ENCODE data around the gene GSK3B. TPM values are rescaled to one million over a fixed set of nuclear protein-coding genes. Genes with fewer than 3 reads are reported as not detected.

GSK3B gene
- total RNA-seq, 1 donor from 2014 or later, result 138 TPM

GRCh38 chr3:120139140-120139539 lies 44.9 kb upstream of the GSK3B start:
- no peaks in the 10 kb centered on the region for H3K4me1 Mint-ChIP-seq (ENCODE audit: low read depth, unreplicated experiment)
- H3K27me3 Mint-ChIP-seq (ENCODE audit: unreplicated experiment), result no peaks in the 10 kb centered on the region
- H3K4me3 Mint-ChIP-seq (ENCODE audit: unreplicated experiment), result no peak overlapping the region
- no peaks in the 10 kb centered on the region for H3K36me3 Mint-ChIP-seq (ENCODE audit: unreplicated experiment)
- no peak for TF ChIP-seq CTCF (IDR thresholded peaks at IDR 0.05; ENCODE audit: partially characterized antibody, unreplicated experiment)
- no peak for DNase-seq
- H3K27ac Mint-ChIP-seq (ENCODE audit: unreplicated experiment), result no peak overlapping the region
- no peaks in the 10 kb centered on the region for H3K9me3 Mint-ChIP-seq (ENCODE audit: unreplicated experiment)

GRCh38 chr3:120137548-120137947 lies 43.3 kb upstream of the GSK3B start:
- no peaks in the 10 kb centered on the region for H3K36me3 Mint-ChIP-seq (ENCODE audit: unreplicated experiment)

GRCh38 chr3:120130656-120131055 lies 36.4 kb upstream of the GSK3B start:
- Mint-ChIP-seq H3K36me3 (ENCODE audit: unreplicated experiment) (no peaks in the 10 kb centered on the region), H3K4me3 (ENCODE audit: unreplicated experiment) (no peak overlapping the region), H3K9me3 (ENCODE audit: unreplicated experiment) (no peaks in the 10 kb centered on the region), H3K4me1 (ENCODE audit: low read depth, unreplicated experiment) (no peaks in the 10 kb centered on the region), H3K27ac (ENCODE audit: unreplicated experiment) (no peak overlapping the region), H3K27me3 (ENCODE audit: unreplicated experiment) (no peaks in the 10 kb centered on the region)
- DNase-seq, result no peak
- no peak for TF ChIP-seq CTCF (IDR thresholded peaks at IDR 0.05; ENCODE audit: partially characterized antibody, unreplicated experiment)

More at GRCh38 chr3:120137548-120137947, 43.3 kb upstream of the GSK3B start:
- H3K27me3 Mint-ChIP-seq (ENCODE audit: unreplicated experiment), result no peaks in the 10 kb centered on the region
- H3K27ac Mint-ChIP-seq (ENCODE audit: unreplicated experiment), result no peak overlapping the region
- H3K4me1 Mint-ChIP-seq (ENCODE audit: low read depth, unreplicated experiment), result no peaks in the 10 kb centered on the region
- H3K4me3 Mint-ChIP-seq (ENCODE audit: unreplicated experiment), result no peak overlapping the region
- no peak for DNase-seq
- TF ChIP-seq CTCF (IDR thresholded peaks at IDR 0.05; ENCODE audit: partially characterized antibody, unreplicated experiment), result no peak
- H3K9me3 Mint-ChIP-seq (ENCODE audit: unreplicated experiment), result no peaks in the 10 kb centered on the region

- H3K4me3 Mint-ChIP-seq (ENCODE audit: unreplicated experiment), result no peak overlapping the region
- no peak for TF ChIP-seq CTCF (IDR thresholded peaks at IDR 0.05; ENCODE audit: partially characterized antibody, unreplicated experiment)
- H3K27ac Mint-ChIP-seq (ENCODE audit: unreplicated experiment), result no peak overlapping the region
- DNase-seq, result no peak
- peaks cover 2% of the 10 kb centered on the region for H3K4me1 Mint-ChIP-seq (ENCODE audit: low read depth, unreplicated experiment)
- no peaks in the 10 kb centered on the region for H3K27me3 Mint-ChIP-seq (ENCODE audit: unreplicated experiment)
- H3K9me3 Mint-ChIP-seq (ENCODE audit: unreplicated experiment), result no peaks in the 10 kb centered on the region
- H3K36me3 Mint-ChIP-seq (ENCODE audit: unreplicated experiment), result no peaks in the 10 kb centered on the region
Observed at GRCh38 chr3:120129718-120130513, 35.7 kb upstream of the GSK3B start.

- no peaks in the 10 kb centered on the region for H3K27me3 Mint-ChIP-seq (ENCODE audit: unreplicated experiment)
- DNase-seq, result no peak
- H3K27ac Mint-ChIP-seq (ENCODE audit: unreplicated experiment), result no peak overlapping the region
- no peak overlapping the region for H3K4me3 Mint-ChIP-seq (ENCODE audit: unreplicated experiment)
- no peaks in the 10 kb centered on the region for H3K36me3 Mint-ChIP-seq (ENCODE audit: unreplicated experiment)
- H3K4me1 Mint-ChIP-seq (ENCODE audit: low read depth, unreplicated experiment), result peaks cover 2% of the 10 kb centered on the region
- no peak for TF ChIP-seq CTCF (IDR thresholded peaks at IDR 0.05; ENCODE audit: partially characterized antibody, unreplicated experiment)
- no peaks in the 10 kb centered on the region for H3K9me3 Mint-ChIP-seq (ENCODE audit: unreplicated experiment)
Observed at GRCh38 chr3:120129051-120129450, 34.8 kb upstream of the GSK3B start.

Measured in glutamatergic neuron (in vitro differentiated cells).